HEK293 (cell line): ENCODE results near the gene GUCY2D.

ENCODE experiments used
- CTCF ChIA-PET: fragments of 350-600 bp; formaldehyde crosslinking; extraction: SDS; loops from one replicate; lab custom pipeline; 2021; ENCODE audit warnings: antibody characterized with exemption; lab: Yijun Ruan, JAX
- POLR2A ChIA-PET: fragments of 300-600 bp; formaldehyde crosslinking; extraction: SDS; loops from one replicate; lab custom pipeline; 2020; ENCODE audit warnings: antibody characterized with exemption, inconsistent platforms; lab: Yijun Ruan, JAX
- H3K27ac ChIP-seq: fragments of 200-500 bp; sonication (Bioruptor generic); 2 replicates; pipeline ENCODE4 v1.5.1; 2014; ENCODE audit warnings: low read depth, low read length, control low read depth, inconsistent platforms; ENCODE audit errors: extremely low read depth
- H3K36me3 ChIP-seq, 2 experiments: fragments of 200-500 bp in 1 of 2; sonication (Bioruptor generic) in 1 of 2; 1 replicate in 1 of 2; 2 replicates in 1 of 2; pipeline ENCODE4 v1.5.1; 2014 to 2017; ENCODE audit warnings: inconsistent platforms in 2 of 2, low read length in 2 of 2; ENCODE audit not compliant: control insufficient read depth in 2 of 2, insufficient read depth in 1 of 2
- H3K4me1 ChIP-seq: fragments of 200-500 bp; sonication (Bioruptor generic); 2 replicates; pipeline ENCODE4 v1.5.1; 2014; ENCODE audit warnings: mild to moderate bottlenecking, low read length, inconsistent platforms; ENCODE audit not compliant: control insufficient read depth, insufficient read depth
- H3K4me3 ChIP-seq: 2 replicates; pipeline ENCODE4 v1.5.1; 2011; ENCODE audit warnings: low read depth, mild to moderate bottlenecking, control low read depth, low read length, moderate library complexity
- H3K9me3 ChIP-seq: fragments of 200-500 bp; sonication (Bioruptor generic); 2 replicates; pipeline ENCODE4 v1.5.1; 2014; ENCODE audit warnings: low read depth, low read length, inconsistent platforms; ENCODE audit not compliant: control insufficient read depth, insufficient read depth
- BCL6B ChIP-seq: fragments of 450-650 bp; formaldehyde crosslinking; IDR thresholded peaks from 2 replicates; pipeline ENCODE4 v1.5.1; 2017; ENCODE audit warnings: missing biosample characterization, missing genetic modification characterization
- PATZ1 ChIP-seq: fragments of 450-650 bp; formaldehyde crosslinking; IDR thresholded peaks from 2 replicates; pipeline ENCODE4 v1.5.1; 2016; ENCODE audit warnings: missing biosample characterization, missing genetic modification characterization
- SETDB1 ChIP-seq: IDR thresholded peaks from one replicate; pipeline ENCODE4 v1.6.1; 2017; ENCODE audit warnings: mild to moderate bottlenecking, low read length, moderate library complexity, mixed read lengths; ENCODE audit not compliant: insufficient read length
- TRIM28 ChIP-seq: IDR thresholded peaks from 2 replicates; pipeline ENCODE4 v1.6.1; 2011; ENCODE audit warnings: low read length, control low read depth, borderline replicate concordance
- ZBTB44 ChIP-seq: fragments of 450-650 bp; IDR thresholded peaks from 2 replicates; pipeline ENCODE4 v1.5.1; 2018; ENCODE audit warnings: missing biosample characterization, mild to moderate bottlenecking, missing genetic modification characterization
- ZBTB6 ChIP-seq: fragments of 450-650 bp; formaldehyde crosslinking; IDR thresholded peaks from 2 replicates; pipeline ENCODE4 v1.5.1; 2017; ENCODE audit warnings: missing biosample characterization, missing genetic modification characterization
- ZIC2 ChIP-seq: fragments of 450-650 bp; formaldehyde crosslinking; IDR thresholded peaks from 2 replicates; pipeline ENCODE4 v1.5.1; 2016; ENCODE audit warnings: missing biosample characterization, missing genetic modification characterization
- ZNF155 ChIP-seq: fragments of 450-650 bp; formaldehyde crosslinking; IDR thresholded peaks from 2 replicates; pipeline ENCODE4 v1.5.1; 2016; ENCODE audit warnings: missing biosample characterization, missing genetic modification characterization
- ZNF2 ChIP-seq: fragments of 450-650 bp; formaldehyde crosslinking; IDR thresholded peaks from 2 replicates; pipeline ENCODE4 v1.5.1; 2016; ENCODE audit warnings: missing biosample characterization, missing genetic modification characterization
- ZNF248 ChIP-seq: fragments of 450-650 bp; formaldehyde crosslinking; IDR thresholded peaks from 2 replicates; pipeline ENCODE4 v1.5.1; 2017; ENCODE audit warnings: missing biosample characterization, missing genetic modification characterization
- ZNF335 ChIP-seq: fragments of 450-650 bp; formaldehyde crosslinking; conservative IDR thresholded peaks from 2 replicates; pipeline ENCODE4 v1.5.1; 2016; ENCODE audit warnings: missing biosample characterization, missing genetic modification characterization
- ZNF366 ChIP-seq: fragments of 450-650 bp; formaldehyde crosslinking; conservative IDR thresholded peaks from 2 replicates; pipeline ENCODE4 v1.5.1; 2016; ENCODE audit warnings: missing biosample characterization, missing genetic modification characterization
- ZNF391 ChIP-seq: fragments of 450-650 bp; formaldehyde crosslinking; IDR thresholded peaks from 2 replicates; pipeline ENCODE4 v1.5.1; 2016; ENCODE audit warnings: low read depth, missing biosample characterization, missing genetic modification characterization, borderline replicate concordance
- ZNF423 ChIP-seq: fragments of 450-650 bp; formaldehyde crosslinking; IDR thresholded peaks from 2 replicates; pipeline ENCODE4 v1.5.1; 2016; ENCODE audit warnings: missing biosample characterization, missing genetic modification characterization
- ZNF473 ChIP-seq: fragments of 450-650 bp; formaldehyde crosslinking; IDR thresholded peaks from 2 replicates; pipeline ENCODE4 v1.5.1; 2017; ENCODE audit warnings: missing biosample characterization, missing genetic modification characterization
- ZNF510 ChIP-seq: fragments of 450-650 bp; formaldehyde crosslinking; IDR thresholded peaks from 2 replicates; pipeline ENCODE4 v1.5.1; 2018; ENCODE audit warnings: mild to moderate bottlenecking, missing genetic modification characterization, missing biosample characterization; ENCODE audit not compliant: insufficient replicate concordance
- ZNF548 ChIP-seq: fragments of 450-650 bp; formaldehyde crosslinking; IDR thresholded peaks from 2 replicates; pipeline ENCODE4 v1.5.1; 2016; ENCODE audit warnings: missing biosample characterization, missing genetic modification characterization
- ZNF571 ChIP-seq: fragments of 450-650 bp; formaldehyde crosslinking; IDR thresholded peaks from 2 replicates; pipeline ENCODE4 v1.5.0; 2017; ENCODE audit warnings: missing biosample characterization, missing genetic modification characterization
- ZNF621 ChIP-seq: fragments of 450-650 bp; formaldehyde crosslinking; IDR thresholded peaks from 2 replicates; pipeline ENCODE4 v1.5.1; 2017; ENCODE audit warnings: missing biosample characterization, missing genetic modification characterization
- ZNF664 ChIP-seq: fragments of 450-650 bp; formaldehyde crosslinking; IDR thresholded peaks from 2 replicates; pipeline ENCODE4 v1.5.1; 2016; ENCODE audit warnings: missing biosample characterization, missing genetic modification characterization
- ZNF792 ChIP-seq: fragments of 450-650 bp; formaldehyde crosslinking; IDR thresholded peaks from 2 replicates; pipeline ENCODE4 v1.5.1; 2016; ENCODE audit warnings: missing biosample characterization, missing genetic modification characterization

Gene GUCY2D

GRCh38 chr17:7972131-7972785, 30.2 kb upstream of the GUCY2D start:
- Histone ChIP-seq H3K4me3 (no peak overlapping the region), H3K9me3 (no peaks in the 10 kb centered on the region), H3K27ac (no peak overlapping the region), H3K36me3 (no peaks in the 10 kb centered on the region), H3K4me1 (no peaks in the 10 kb centered on the region)
- POLR2A ChIA-PET = interaction anchor here (0.6 kb wide), 1 partner anchor 900 kb away, joined by 3 read pairs; no protein-coding TSS in a partner anchor
- TF ChIP-seq ZNF248 (tag by site-specific recombination) (no peak), ZNF621 (tag by site-specific recombination) (no peak), ZNF423 (tag by site-specific recombination) (no peak), ZNF155 (tag by site-specific recombination) (no peak), ZNF2 (tag by site-specific recombination) (no peak), PATZ1 (tag by site-specific recombination) (no peak), ZBTB44 (no peak), ZNF548 (no peak), ZNF473 (tag by site-specific recombination) (no peak), ZBTB6 (tag by site-specific recombination) (no peak), BCL6B (no peak), ZNF510 (tag by site-specific recombination) (no peak), ZNF792 (tag by site-specific recombination) (no peak), ZNF391 (tag by site-specific recombination) (no peak), ZNF664 (no peak)
- CTCF ChIA-PET = interaction anchor here (0.6 to 4.3 kb wide), 11 partner anchors 9 to 927 kb away, joined by 3 to 28 read pairs (median 4); no protein-coding TSS in a partner anchor

- TF ChIP-seq ZNF571 (tag by site-specific recombination) = no peak
- no peak for TF ChIP-seq ZIC2
- TF ChIP-seq ZNF335 = no peak
- TF ChIP-seq SETDB1 = peak; percentile 95
- peak; percentile 28; the same call in 1 of the 2 replicates for TF ChIP-seq TRIM28
- TF ChIP-seq ZNF366 (tag by site-specific recombination) = no peak
- no peaks in the 10 kb centered on the region for H3K36me3 ChIP-seq
- no peaks in the 10 kb centered on the region for H3K4me1 ChIP-seq
- no peaks in the 10 kb centered on the region for H3K9me3 ChIP-seq
- H3K4me3 ChIP-seq = no peak overlapping the region
- POLR2A ChIA-PET = no interaction called here
- no peak overlapping the region for H3K27ac ChIP-seq
- CTCF ChIA-PET = interaction anchor here (0.6 to 2.5 kb wide), 3 partner anchors 15 to 1493 kb away, joined by 3 to 14 read pairs (median 6); no protein-coding TSS in a partner anchor
These were observed 27.7 kb upstream of the GUCY2D start for GRCh38 chr17:7974638-7975131.
